ENCODE measurements around the gene TIMM8A. TPM values are rescaled to one million over a fixed set of nuclear protein-coding genes. Genes with fewer than 3 reads are reported as not detected.
A peak's percentile ranks its signal among the peaks of the same experiment; 100 is the strongest.

The TIMM8A gene
- total and polyA plus RNA-seq, 2 of the 13 experiments (the other 11 are each of a cell fraction or from before 2014, with no cell fraction given), result 6.1 to 25.5 TPM

DNA sequence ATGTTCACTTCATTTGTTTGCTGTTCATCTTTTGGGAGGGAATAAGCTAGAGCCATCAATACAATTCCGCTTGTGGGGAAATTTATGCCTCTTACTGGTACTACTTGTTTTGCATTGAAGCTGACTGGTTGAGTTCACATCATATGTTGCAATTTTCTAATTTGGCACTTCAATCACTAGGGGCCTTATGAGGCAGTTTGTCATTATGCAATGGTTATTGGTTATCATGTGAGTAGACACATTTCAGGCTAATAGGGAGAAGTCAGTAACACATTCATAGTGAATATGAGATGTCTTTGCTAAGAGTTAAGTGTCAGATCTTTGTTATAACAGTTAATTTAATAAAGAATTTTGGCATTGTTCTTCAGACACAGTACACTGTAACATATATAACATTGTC lies 47.2 kb upstream of the TIMM8A start:
- in situ Hi-C loops (cut with HindIII; ENCODE audit: extremely low pct_ligation_motif_present, low pct_unique_long_range_greater_than_20kb), result no loop called here
- ChIA-PET POLR2A (interaction anchor here (1.1 kb wide), 1 partner anchor 47 kb away, joined by 3 read pairs; the partner anchor contains the start of gene TIMM8A), CTCF (ENCODE audit: low intra/inter-chr PET ratio, low total read pairs) (no interaction called here)

GRCh38 chrX:101394372-101394771 lies 45.8 kb upstream of the TIMM8A start:
- BruUV-seq (replicated peaks), result no TSS peak
- Histone ChIP-seq H3K79me2 (ENCODE audit: insufficient read depth, low read length) (peaks cover 18% of the 10 kb centered on the region), H4K20me1 (ENCODE audit: insufficient read depth, low read length) (no peaks in the 10 kb centered on the region), H3K4me1 (ENCODE audit: insufficient read depth, low read length) (peaks cover 23% of the 10 kb centered on the region), H3K36me3 (replicated peaks in 1 of 2; ENCODE audit: control insufficient read depth in 1 of 2, insufficient read depth in 2 of 2, low read length in 2 of 2) (peaks cover 0 to 4% of the 10 kb centered on the region in 2 experiments; a peak in 2 of 5 replicates), H3K27me3 (ENCODE audit: control insufficient read depth in 1 of 2, insufficient read depth in 2 of 2, low read length in 2 of 2) (no peaks in the 10 kb centered on the region; a peak in 1 of 5 replicates), H2AFZ (ENCODE audit: low read length) (no peak overlapping the region), H3K9ac (ENCODE audit: insufficient read depth, low read depth, low read length) (no peak overlapping the region), H3K4me2 (ENCODE audit: low read depth, low read length) (no peak overlapping the region), H3K27ac (ENCODE audit: extremely low read length, insufficient read depth, low read length) (no peak overlapping the region), H3K4me3 (replicated peaks in 1 of 3; ENCODE audit: insufficient read depth in 1 of 3, low read depth in 2 of 3, low read length in 3 of 3) (no peak overlapping the region), H3K9me3 (ENCODE audit: low read length) (no peaks in the 10 kb centered on the region)
- ChIA-PET POLR2A (no interaction called here), CTCF (ENCODE audit: low intra/inter-chr PET ratio, low total read pairs) (no interaction called here)
- DNase-seq (ENCODE audit: low spot score) (no peak), FAIRE-seq (no peak), ATAC-seq (no peak)
- intact Hi-C loops (cut with micrococcal nuclease; ENCODE audit: unreplicated experiment) (loop anchor here (5.0 kb wide), 1 partner anchor 47 kb away; the partner anchor contains the start of gene TIMM8A), in situ Hi-C loops (cut with HindIII; ENCODE audit: extremely low pct_ligation_motif_present, low pct_unique_long_range_greater_than_20kb) (no loop called here)
- no peak for TF ChIP-seq NKX3-1 (CRISPR knock-in tag; IDR thresholded peaks at IDR 0.05)
- TF ChIP-seq ISX (CRISPR knock-in tag; conservative IDR thresholded peaks at IDR 0.05), result no peak
- no peak for TF ChIP-seq ELF4 (CRISPR knock-in tag; IDR thresholded peaks at IDR 0.05; ENCODE audit: borderline replicate concordance)
- 0 out of 2 replicates have a peak, but pooled peaks have one; percentile 11 for TF ChIP-seq POLR2G (IDR thresholded peaks at IDR 0.05; ENCODE audit: low read depth, low read length)
- TF ChIP-seq ZNF468 (CRISPR knock-in tag; IDR thresholded peaks at IDR 0.05), result no peak

More for the DNA sequence above, 47.2 kb upstream of the TIMM8A start:
- DNase-seq (ENCODE audit: low spot score), result peak; percentile 6
- BruUV-seq (replicated peaks), result no TSS peak
- H3K4me2 ChIP-seq (ENCODE audit: low read depth, low read length), result no peak overlapping the region
- H3K27me3 ChIP-seq (ENCODE audit: control insufficient read depth in 1 of 2, insufficient read depth in 2 of 2, low read length in 2 of 2), result no peaks in the 10 kb centered on the region; a peak in 1 of 5 replicates
- H3K9ac ChIP-seq (ENCODE audit: insufficient read depth, low read depth, low read length), result no peak overlapping the region
- no peak for FAIRE-seq
- H3K4me1 ChIP-seq (ENCODE audit: insufficient read depth, low read length), result peaks cover 23% of the 10 kb centered on the region
- H3K36me3 ChIP-seq (replicated peaks in 1 of 2; ENCODE audit: control insufficient read depth in 1 of 2, insufficient read depth in 2 of 2, low read length in 2 of 2), result peaks cover 0 to 4% of the 10 kb centered on the region in 2 experiments; a peak in 2 of 5 replicates
- no peaks in the 10 kb centered on the region for H4K20me1 ChIP-seq (ENCODE audit: insufficient read depth, low read length)
- H3K27ac ChIP-seq (ENCODE audit: extremely low read length, insufficient read depth, low read length), result no peak overlapping the region
- WGBS (ENCODE audit: low lambda C conversion rate), result 100% methylated on average over 1 of the region's 1 CpG
- peaks cover 18% of the 10 kb centered on the region for H3K79me2 ChIP-seq (ENCODE audit: insufficient read depth, low read length)
- ATAC-seq, result no peak
- H2AFZ ChIP-seq (ENCODE audit: low read length), result no peak overlapping the region
- TF ChIP-seq RBFOX2 (IDR thresholded peaks at IDR 0.05; ENCODE audit: low read depth, low read length), result peak; percentile 40; the same call in 1 of the 2 replicates
- no peak for TF ChIP-seq ARNTL (CRISPR knock-in tag; IDR thresholded peaks at IDR 0.05)
- TF ChIP-seq CEBPB (IDR thresholded peaks at IDR 0.05; ENCODE audit: borderline replicate concordance, low read depth, low read length), result peak; percentile 18; the same call in 1 of the 2 replicates
- intact Hi-C loops (cut with micrococcal nuclease; ENCODE audit: unreplicated experiment), result no loop called here
- no peaks in the 10 kb centered on the region for H3K9me3 ChIP-seq (ENCODE audit: low read length)
- H3K4me3 ChIP-seq (replicated peaks in 1 of 3; ENCODE audit: insufficient read depth in 1 of 3, low read depth in 2 of 3, low read length in 3 of 3), result no peak overlapping the region

Measured in HepG2 (cell line).